ENCODE measurements around the gene LMBR1.

Gene LMBR1

DNA sequence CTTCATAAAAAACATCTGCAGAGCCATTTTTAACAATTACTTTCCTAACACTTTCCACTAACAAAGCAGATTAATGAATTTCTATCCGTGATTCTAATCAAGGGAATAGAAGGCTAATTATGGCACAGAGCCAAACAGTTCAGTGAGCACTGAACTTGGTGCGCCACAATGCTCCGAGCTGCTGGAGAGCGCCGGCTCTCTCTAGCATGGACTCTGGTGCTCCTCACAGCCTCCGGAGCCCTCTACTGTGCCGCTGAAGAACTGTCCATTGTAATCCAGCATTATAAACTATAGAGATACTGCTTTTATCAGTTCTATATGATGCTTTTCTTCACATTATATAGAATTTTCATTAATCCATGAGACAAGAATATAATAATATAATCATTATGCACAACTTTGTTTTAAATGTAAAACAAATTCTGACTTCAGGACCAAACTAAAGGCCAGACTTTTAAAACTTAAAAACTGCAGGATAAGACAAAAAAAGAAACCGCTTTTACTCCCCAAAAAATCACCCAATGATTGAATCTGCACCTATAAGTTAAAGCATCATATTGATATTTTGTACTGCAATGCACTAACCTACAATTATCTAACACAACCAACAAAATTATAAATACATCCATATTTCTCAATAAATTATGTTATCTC is 128.8 kb downstream of the LMBR1 start:
- in situ Hi-C loops (cut with MboI; ENCODE audit: low sequenced_read_pairs), result no loop called here

DNA sequence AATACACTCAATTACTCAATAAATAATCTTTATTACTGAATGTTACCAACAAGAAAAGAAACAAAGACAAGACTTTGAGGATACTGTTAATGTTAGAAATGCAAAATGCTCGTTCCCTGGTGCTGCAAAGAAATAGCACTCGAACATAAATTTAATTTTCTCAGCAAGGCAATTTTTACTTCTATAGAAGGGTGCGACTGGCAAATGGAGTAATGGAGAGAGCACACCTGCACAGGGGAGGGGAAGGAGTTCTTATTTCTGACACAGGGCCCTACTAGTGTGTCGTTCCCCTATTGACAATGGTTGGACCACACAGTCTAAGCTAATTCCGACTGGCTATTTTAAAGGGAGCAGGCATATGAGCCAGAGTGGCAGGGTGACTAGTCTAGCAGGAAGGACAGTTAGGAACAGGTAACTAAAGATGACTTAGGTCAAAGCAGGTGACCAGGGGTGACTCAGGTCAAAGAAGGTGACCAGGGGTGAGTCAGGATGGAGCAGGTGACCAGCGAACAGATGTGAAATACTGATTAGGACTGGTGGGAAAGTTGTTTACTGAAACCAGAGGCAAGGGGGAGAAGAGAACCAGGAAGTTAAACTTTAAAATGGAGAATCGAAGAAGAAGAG is 133.3 kb downstream of the LMBR1 start:
- in situ Hi-C loops (cut with MboI; ENCODE audit: low sequenced_read_pairs), result no loop called here

DNA sequence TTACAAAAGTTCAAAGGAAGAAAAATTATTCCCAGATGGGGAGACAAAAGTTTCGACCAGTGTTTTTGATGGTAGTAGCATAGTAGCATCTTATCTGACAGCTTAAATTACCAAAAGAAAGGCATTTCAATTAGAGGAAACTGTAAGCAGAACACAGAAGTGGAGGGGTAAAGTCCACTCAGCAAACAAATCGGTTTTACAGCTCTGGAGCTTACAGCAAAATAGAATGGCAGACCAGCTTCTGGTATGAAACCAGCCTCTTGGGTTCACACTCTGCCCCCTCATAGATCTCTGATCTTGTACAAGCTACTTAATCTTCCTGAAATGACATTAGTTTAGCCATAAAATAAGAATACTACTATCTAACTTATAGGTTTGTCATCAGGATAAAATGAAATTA is 133.8 kb downstream of the LMBR1 start:
- in situ Hi-C loops (cut with MboI; ENCODE audit: low sequenced_read_pairs), result no loop called here

DNA sequence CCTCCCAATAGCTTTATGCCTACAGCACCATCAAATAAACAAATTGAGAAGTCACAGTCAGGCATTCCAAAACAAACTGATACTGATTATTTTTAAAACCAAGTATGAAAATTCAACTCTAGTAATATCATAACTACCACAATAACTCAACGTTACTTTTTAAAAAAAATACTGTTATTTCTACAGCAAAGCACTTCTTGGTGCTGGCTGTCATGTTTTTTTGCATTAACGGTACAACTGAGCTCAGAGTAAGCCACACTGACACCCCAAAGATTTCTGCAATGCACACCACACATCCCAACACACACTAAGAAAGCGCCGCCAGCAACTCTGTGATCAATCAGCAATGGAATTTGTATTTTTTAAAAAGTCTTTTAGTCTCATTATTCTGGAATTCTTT is 138.8 kb downstream of the LMBR1 start:
- in situ Hi-C loops (cut with MboI; ENCODE audit: low sequenced_read_pairs), result no loop called here

DNA sequence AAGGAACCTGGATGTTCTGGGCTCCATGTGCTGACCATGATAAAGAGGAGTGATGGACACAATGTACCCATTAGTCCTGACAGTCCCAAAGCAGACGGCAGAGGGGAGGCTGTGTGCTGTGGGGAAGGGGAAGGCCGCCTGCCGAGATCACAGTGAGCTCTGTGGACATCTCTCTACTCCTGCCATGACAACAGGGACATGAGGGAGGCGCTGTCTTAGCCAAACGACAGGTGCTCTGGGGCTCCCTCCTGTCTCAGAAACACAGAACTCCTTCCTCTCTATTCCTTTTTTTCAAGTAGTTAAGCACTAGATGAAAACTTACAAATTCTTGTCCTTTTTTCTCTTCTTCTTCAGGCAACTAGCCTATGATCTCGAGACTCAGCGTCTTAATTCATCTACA is 139.4 kb downstream of the LMBR1 start:
- in situ Hi-C loops (cut with MboI; ENCODE audit: low sequenced_read_pairs), result no loop called here

DNA sequence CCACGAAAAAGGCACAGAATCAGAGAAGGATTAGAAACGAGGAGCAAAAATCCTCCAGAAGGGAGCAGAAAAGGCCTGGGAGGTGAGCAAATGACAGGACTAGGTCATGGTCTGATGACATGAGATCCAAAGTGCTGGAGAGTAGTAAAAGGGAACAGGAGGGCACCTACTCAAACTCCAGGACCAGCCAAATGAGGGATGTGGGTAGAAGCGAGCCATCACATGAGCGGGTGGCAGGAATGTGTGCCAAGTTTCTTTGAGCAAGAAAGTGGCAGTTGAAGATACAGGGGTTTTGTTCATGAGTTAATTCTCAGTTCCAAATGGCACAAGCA is 139.8 kb downstream of the LMBR1 start:
- in situ Hi-C loops (cut with MboI; ENCODE audit: low sequenced_read_pairs), result no loop called here

DNA sequence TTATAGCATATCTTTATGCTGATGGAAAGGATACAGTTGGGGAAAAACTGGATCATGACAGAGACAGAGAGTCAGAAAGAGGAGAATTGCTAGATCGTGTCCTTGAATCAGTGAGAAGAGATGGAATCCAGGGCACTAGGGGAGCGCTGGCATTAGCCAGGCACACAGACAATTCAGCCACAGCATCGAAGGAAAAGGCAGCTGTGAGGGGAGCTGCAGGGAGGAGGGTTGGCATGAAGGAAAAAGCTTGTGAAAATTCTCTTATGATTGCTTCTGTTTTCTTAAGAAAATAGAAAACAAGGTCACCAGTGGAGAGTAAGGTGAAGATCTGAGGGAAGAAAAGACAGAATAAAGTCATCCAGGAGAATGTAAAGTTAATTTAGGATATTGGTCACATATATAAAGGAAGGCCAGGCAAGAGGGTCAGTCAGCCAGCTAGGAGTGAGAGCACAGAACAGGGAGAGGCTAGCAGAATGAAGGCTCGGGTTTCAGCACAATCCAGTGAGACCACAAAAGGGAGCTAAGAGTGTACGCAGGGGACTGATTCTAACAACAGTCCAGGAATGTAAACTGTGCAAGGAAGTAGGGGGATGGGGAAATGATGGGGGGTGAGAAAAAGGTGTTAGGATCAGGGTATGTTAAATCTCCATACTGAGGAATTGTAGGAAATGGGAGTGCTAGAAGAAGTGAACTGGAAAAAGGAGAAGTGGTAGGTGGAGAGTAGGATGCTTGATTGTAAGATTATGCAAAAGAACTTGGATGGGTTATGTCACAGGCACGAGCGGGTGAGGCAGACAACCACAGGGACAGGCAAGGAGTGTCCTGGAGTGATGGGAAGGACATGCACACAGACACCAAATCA is 140.4 kb downstream of the LMBR1 start:
- in situ Hi-C loops (cut with MboI; ENCODE audit: low sequenced_read_pairs), result no loop called here

DNA sequence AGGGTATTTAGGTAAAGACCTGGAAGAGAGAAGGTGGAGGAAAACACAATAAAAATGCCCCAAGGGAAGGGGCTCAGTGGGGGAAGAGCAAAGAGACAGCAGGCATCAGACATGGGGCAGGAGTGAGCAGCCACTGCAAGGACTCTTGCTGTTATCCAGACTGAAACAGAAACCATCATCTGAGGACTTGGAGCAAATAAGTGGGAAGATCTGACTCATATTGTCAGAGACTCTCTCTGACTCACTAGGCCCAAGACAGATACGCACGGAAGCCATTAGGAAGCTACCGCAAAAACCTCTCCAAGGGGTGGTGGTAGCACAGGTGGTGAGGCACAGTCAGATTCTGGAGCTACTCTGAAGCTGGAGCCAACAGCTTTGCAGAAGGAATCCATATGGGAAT is 141.7 kb downstream of the LMBR1 start:
- in situ Hi-C loops (cut with MboI; ENCODE audit: low sequenced_read_pairs), result no loop called here

DNA sequence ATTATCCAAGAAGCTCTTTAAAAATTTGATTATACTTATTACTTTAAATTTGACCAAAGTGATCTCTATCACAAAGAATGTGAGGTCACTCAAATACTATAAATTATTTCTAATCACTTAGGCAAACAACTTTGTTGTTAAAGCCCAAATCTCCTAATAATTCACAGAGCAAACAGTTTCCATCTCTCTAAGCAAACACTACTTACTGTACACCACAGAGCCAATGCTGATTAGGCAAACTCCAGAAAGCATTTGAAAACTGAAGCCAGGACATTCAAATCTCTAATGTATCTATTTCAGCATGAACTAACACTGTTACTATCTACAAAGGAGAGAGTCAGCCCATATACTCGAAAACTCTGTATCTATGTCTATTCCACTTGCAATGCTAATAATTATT is 145.3 kb downstream of the LMBR1 start:
- in situ Hi-C loops (cut with MboI; ENCODE audit: low sequenced_read_pairs), result no loop called here

DNA sequence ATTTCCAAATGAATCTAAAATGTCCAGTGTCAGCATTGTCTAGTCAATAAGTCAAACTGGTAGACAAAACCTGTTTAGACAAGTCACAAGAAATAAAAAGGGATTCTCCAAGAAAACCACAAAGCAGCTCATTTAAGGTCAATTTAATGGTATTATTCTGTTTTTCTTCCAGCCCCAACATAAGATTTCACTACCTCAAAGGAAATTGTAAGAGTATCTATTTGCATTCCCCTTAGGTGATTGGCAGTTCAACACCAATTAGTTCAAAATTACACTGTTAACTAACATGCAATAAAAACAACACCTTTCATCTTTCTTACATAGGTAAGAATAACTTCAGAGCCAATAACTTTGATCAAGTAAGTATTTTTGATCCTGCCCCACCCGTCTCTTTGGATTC is 146.1 kb downstream of the LMBR1 start:
- in situ Hi-C loops (cut with MboI; ENCODE audit: low sequenced_read_pairs), result no loop called here

DNA sequence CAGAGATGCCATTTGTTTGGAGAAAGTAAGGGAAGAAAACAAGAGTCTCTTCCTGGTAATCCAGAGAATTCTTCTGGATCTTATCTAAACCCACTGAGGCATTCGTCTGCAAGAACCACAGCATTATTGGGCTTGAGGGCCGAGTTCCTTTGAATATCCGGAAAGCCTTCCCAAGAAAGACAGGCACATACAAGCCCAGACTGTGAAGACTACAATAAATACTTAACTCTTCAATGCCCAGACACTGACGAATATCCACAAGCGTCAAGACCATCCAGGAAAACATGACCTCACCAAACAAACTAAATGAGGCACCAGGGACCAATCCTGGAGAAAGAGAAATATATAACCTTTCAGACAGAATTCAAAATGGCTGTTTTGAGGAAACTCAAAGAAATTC is 153.4 kb downstream of the LMBR1 start:
- in situ Hi-C loops (cut with MboI; ENCODE audit: low sequenced_read_pairs), result no loop called here

DNA sequence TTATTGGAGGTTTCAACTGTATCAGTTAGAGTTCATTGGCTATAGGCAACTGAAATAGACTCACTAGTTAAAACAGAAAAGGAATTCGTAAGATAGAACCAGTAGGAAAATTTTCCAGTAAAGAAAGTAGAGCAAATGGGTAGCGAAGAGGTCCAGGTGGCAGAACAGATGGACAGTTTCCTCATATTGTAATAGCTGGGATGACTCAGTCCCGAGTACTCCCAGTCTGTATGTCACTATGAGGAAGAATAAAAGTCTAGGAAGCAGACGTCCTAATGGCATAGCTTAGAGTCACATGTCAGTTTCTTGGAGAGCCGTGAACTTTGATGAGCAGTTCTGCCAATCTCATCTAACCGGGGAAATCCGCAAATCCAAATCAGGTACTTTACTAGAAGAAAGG is 157.1 kb downstream of the LMBR1 start:
- in situ Hi-C loops (cut with MboI; ENCODE audit: low sequenced_read_pairs), result no loop called here

DNA sequence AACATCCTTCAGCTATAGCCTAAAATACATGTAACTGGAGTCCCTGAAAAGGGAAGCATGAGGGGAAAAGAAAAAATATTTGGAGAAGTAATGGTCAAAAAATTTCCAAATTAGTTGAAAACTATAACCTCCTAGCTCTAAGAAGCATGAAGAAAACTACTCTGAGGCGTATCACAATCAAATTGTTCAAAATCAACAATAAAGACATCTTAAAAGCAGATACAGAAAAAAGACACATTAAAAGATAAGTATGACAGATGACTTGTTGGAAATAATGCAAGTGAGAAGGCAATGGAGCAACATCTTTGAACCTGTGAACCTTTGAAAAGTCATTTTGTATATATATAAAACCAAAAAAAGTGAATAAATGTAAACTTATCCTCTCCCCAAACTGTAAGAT is 159.3 kb downstream of the LMBR1 start:
- in situ Hi-C loops (cut with MboI; ENCODE audit: low sequenced_read_pairs), result no loop called here

DNA sequence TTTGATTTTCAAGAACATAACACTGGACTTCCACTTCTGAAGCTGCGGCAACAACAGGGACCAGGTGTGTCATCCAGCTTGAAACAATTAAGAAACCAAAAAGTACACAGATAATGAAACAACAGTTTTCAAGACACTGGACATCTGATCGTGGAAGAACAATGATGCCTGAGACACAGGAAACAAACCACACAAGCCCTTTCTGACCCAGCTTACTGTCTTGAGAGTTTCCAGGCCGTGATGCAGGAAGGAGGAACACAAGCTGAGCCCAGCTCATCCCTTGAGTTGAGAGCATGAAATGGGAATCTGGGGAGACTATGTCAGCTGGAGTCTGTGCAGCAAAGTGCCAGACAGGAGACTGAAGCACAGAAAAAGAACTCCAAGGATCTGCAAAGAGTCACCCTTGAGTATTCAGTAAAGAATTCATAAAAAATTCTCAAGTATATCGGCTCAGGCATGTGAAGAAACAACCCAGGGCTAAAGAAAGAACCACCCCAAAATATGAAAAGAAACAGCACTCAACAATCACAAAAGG is 160.8 kb downstream of the LMBR1 start:
- in situ Hi-C loops (cut with MboI; ENCODE audit: low sequenced_read_pairs), result no loop called here

DNA sequence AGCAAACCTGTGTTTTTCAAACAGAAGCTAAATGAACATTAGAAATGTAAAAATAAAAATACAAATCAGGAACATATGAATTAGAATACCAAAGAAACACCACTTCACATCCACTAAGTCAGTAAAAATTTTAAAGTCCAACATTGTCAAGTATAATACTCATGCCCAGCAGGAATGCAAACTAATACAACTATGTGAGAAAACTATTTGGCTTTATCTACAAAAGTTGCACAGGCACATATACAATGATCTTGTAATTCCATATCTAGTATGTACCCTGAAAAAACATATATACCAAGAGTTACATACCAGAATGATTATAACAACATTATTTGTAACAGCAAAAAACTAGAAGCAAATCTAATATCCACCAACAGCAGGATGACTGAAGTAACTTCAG is 161.3 kb downstream of the LMBR1 start:
- in situ Hi-C loops (cut with MboI; ENCODE audit: low sequenced_read_pairs), result no loop called here

DNA sequence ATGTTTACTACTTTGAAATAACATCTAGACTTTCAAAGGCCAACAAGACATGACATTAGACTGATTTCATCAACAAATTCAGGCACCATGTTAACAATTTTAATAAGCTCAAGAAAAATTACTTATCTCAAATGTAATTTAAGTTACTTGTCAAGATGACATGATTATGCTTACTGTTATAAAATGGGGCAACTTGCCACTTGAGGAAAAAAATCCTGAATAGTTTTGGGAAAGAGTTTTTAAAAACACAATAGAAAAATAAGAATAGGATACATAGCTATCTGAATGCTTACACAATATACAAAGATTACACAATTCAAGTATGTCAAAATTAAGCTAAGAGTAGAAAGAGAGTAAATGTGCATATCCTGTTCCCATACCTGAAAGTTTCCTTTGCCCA is 167.0 kb downstream of the LMBR1 start:
- in situ Hi-C loops (cut with MboI; ENCODE audit: low sequenced_read_pairs), result no loop called here

DNA sequence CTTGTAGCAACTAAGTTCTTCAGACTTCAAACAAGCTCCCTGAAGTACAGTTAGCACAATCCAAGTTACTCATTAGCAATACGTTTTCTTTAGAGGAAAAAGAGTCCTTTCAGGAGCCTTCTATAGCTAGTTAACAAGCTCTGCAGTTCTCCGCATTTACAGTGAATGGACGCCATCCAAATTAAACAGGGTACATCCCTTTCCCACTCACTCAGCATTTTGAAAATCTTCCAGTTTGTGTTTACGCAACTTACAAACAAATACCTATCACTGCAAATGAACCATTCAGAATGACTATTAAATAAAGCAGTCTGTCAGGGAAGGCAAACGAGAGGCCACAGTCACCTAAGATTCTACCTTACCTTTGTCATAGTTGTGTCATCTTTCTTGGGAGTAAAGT is 167.9 kb downstream of the LMBR1 start:
- in situ Hi-C loops (cut with MboI; ENCODE audit: low sequenced_read_pairs), result no loop called here

DNA sequence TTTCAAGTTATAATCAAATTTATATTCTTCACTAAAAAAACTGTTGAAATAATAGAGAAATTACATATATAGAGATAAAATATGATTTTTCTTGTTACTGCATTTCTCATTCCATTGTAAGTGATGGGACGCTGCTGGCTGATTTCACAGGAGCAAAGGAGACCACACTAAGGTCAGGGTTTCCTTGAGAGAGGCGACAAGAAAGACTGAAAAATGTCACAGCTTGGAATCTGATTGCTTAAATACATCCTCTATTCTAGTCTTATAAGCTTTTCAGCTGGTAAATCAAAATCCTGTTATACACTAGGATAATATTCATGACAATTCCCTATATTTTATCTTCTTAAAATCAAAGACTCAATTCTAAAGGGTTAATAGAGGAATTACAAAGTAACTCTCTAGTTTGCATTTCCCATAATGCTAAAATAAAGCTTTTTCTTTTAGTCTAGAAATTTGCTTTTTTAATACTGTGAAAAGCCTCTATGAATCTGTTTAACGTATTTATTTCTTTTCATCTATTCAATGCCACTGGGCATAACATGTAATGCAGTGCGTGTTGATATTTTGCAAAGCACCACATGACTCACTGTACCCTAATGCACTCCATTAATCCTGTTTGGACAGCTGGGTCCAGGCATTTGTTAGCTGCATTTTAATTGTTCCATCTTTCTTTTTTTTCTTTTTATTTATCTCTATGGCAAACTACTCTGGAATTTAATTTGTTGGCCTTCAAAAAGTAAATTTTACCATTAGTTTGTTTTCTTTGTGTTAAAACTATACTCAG is 170.7 kb downstream of the LMBR1 start:
- in situ Hi-C loops (cut with MboI; ENCODE audit: low sequenced_read_pairs), result no loop called here

DNA sequence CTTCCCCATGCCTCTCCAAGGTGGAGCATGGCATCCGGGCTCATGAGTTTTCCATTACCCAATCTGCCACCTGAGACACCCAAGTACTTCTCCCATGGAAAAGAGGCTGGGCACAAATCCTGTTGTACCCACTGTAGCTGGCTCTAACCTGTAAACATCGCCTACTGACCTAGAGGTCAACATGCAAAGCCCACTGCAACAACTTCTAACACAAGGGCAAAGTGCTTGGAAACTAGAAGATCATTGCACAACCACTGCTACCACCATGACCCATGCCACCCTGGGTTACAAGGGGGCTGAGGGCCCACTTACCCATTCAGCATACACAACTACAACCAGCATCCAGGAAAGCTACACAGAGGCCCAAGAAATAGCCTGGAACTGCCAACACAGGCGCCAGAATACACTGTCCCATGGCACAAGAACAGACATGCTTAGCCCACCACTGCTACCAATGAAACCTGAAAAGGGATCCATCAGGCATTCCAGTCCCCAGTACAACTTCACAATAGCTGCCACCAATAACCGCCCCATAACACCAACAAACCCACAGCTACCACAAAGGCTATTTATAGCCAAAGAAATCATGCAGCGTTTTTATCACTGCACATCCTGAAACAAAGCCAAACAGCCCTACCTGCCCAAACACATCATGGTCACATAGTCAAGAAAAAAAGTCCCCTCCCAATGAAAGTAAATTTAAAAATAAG is 189.1 kb downstream of the LMBR1 start:
- in situ Hi-C loops (cut with MboI; ENCODE audit: low sequenced_read_pairs), result no loop called here

DNA sequence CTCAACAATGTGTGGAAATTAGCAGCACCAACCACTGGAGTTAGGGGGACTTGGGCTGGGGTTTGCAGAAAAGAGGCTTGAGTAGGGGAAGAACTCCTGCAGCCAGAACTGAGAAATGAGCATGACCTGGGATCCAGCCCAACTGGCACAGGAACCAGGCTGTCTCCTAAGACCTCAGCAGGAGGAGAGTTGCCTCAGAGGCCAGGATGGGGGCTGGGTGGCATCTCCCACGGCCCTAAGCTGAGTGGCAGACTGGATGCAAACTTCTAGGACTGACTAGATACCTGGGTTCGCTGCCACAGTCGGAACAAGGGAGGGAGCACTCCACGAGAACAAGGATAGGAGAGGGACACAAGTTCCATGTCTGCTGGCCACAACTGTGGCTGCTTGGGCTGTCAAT is 189.8 kb downstream of the LMBR1 start:
- in situ Hi-C loops (cut with MboI; ENCODE audit: low sequenced_read_pairs), result no loop called here

DNA sequence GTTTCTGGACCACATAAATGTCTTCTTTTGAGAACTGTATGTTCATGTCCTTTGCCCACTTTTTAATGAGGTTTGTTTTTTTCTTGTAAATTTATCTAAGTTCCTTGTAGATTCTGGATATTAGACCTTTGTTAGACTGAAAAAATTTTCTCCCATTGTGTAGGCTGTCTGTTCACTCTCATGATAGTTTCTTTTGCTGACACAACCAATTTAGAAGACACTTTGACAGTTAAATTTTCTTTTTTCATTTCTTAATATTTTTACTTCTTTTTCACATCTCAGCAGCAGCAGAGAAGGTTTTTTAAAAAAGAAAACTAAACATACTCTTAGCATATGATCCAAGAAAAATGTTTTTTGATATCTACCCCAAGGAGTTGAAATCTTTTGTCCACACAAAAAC is 190.6 kb downstream of the LMBR1 start:
- in situ Hi-C loops (cut with MboI; ENCODE audit: low sequenced_read_pairs), result no loop called here
